Body of pancreas (tissue), 4 donors: ENCODE data around the gene RGL2.

ENCODE experiments used
- CTCF ChIP-seq, 7 experiments: fragments of 450-650 bp in 4 of 7; fragments of 200-600 bp in 3 of 7; sonication (generic) in 3 of 7; IDR thresholded peaks; one replicate each; pipeline ENCODE4 v1.5.1; 2016 to 2019; ENCODE audit warnings: antibody characterized with exemption in 7 of 7
- POLR2A ChIP-seq, 3 donors: fragments of 450-650 bp; IDR thresholded peaks; one replicate each; pipeline ENCODE4 v1.6.1; 2016; ENCODE audit warnings: antibody characterized with exemption in 3 of 3, mild to moderate bottlenecking in 2 of 3

DNA sequence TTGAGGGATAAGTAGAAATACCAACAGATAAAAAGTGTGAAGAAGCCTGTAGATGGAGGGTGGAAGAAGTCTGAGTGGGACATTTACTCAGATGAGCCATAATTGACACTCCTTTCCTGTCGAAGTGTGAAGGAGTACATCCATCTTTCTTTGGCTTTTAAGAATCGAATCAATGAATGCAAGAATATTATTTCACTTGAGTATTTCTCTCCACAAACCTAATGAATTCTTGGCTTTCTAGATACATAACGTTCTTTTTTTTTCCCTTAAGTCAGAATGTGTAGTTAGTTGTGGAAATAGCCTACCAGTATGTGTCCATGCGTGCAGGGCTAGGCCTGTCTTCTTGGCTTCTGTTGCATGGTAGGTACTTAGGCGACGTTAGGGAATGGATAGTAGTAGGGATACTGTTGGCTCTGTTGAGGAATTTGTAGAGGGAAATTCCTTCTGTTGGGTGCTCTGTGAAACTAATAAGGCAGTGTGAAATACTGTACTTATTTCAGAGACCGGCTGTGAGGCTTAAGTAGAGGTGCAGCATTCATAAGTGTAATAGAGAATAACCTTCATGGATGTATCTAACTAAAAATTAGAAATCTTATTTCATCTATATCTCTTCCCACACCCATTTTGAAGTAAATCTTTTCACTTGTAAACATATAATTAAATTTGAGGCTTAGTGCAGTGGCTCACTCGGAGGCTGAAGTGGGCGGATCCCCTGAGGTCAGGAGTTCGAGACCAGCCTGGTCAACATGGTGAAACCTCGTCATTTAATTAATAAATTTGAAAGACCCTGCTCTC lies 25.4 kb downstream of the RGL2 start:
- no peak for TF ChIP-seq CTCF (IDR thresholded peaks at IDR 0.05)
- no peak for TF ChIP-seq POLR2A (IDR thresholded peaks at IDR 0.05)
